ENCODE results near the gene REXO1. TPM values are rescaled to one million over a fixed set of nuclear protein-coding genes. Genes with fewer than 3 reads are reported as not detected.
"Not testable (repeated sequence)": the region's sequence is repeated elsewhere in the genome, so short reads cannot be mapped to it uniquely, and the experiment has no call there.

REXO1 gene
- total RNA-seq, 1 experiment from 2014 or later: 4.2 TPM

- in situ Hi-C loops (cut with HindIII; ENCODE audit: low pct_unique_long_range_greater_than_20kb, low sequenced_read_pairs): no loop called here
- DNase-seq (ENCODE audit: low read depth, low spot score): no peak
Measured at GRCh38 chr19:1813192-1814182, 34.8 kb downstream of the REXO1 start.

GRCh38 chr19:1812426-1813191 lies 35.7 kb downstream of the REXO1 start:
- DNase-seq (ENCODE audit: low read depth, low spot score): peak; percentile 94
- in situ Hi-C loops (cut with HindIII; ENCODE audit: low pct_unique_long_range_greater_than_20kb, low sequenced_read_pairs): no loop called here

DNA sequence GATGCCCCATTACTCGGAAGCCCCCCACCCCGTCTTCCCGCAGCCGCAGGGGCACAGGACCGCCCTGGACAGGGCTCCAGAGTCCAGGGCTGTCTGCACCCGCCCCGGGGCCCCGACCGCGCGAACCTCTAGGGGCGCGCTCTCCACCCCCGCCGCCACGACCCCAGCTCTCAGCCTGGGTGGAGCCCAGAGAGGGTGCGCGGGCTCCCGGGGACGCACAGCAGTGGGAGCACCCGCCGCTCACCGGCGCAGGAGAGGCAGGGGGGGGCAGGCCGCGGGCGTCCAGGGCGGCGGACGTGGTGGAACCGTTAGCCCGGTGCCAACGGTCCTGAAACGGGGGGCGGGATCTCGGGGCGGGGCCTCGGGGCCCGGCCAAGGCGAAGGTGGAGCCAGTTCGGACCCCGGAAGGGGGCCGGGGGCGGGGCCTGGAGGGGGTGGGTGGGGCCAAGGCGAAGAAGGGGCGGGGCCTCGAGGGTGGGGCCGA lies 36.3 kb downstream of the REXO1 start, which contains the start of gene ATP8B3:
Gene ATP8B3 (minus strand): TSS at position 335 of the 484 bp plus-strand sequence. CDS start 540 bp downstream, outside the sequence.
- in situ Hi-C loops (cut with HindIII; ENCODE audit: low pct_unique_long_range_greater_than_20kb, low sequenced_read_pairs): no loop called here
- no peak for DNase-seq (ENCODE audit: low read depth, low spot score)

GRCh38 chr19:1811472-1811894 lies 36.8 kb downstream of the REXO1 start:
- no peak for DNase-seq (ENCODE audit: low read depth, low spot score)
- in situ Hi-C loops (cut with HindIII; ENCODE audit: low pct_unique_long_range_greater_than_20kb, low sequenced_read_pairs): no loop called here

- in situ Hi-C loops (cut with HindIII; ENCODE audit: low pct_unique_long_range_greater_than_20kb, low sequenced_read_pairs): no loop called here
- DNase-seq (ENCODE audit: low read depth, low spot score): no peak
Measured at GRCh38 chr19:1810439-1811160, 37.7 kb downstream of the REXO1 start.

DNA sequence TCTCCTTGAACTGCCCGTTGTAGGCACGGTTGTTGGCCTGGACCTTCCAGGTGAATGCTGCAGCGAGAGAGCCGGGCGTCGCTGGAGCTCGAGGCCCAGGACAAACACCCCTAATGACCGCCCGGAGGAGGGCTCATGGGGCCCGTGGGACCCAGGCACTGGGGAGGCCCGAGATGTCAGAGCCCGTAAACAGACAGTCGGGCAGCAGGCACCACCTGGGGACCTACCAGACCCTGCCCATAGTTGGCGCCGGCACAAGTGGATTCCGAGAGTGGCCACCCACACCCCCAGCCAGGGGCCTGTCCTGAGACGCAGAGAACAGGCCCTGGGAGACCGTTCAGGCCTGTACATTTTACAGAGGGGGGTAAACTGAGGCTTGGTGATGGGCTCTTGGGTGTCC lies 38.6 kb downstream of the REXO1 start:
- no peak for DNase-seq (ENCODE audit: low read depth, low spot score)
- in situ Hi-C loops (cut with HindIII; ENCODE audit: low pct_unique_long_range_greater_than_20kb, low sequenced_read_pairs): no loop called here

DNA sequence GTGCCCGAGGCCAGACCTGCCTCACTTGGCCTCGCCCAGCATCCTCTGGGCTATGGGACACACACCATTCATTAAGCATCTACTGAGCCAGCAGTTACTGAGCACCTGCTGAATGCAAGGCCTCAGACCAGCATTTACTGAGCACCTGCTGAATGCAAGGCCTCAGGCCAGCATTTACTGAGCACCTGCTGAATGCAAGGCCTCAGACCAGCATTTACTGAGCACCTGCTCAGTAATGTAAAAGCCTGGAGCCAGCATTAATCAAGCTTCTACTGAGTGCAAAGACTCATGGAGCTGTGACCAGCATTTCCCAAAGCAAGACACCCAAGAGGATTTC lies 39.9 kb downstream of the REXO1 start:
- in situ Hi-C loops (cut with HindIII; ENCODE audit: low pct_unique_long_range_greater_than_20kb, low sequenced_read_pairs): no loop called here
- no peak for DNase-seq (ENCODE audit: low read depth, low spot score)

DNA sequence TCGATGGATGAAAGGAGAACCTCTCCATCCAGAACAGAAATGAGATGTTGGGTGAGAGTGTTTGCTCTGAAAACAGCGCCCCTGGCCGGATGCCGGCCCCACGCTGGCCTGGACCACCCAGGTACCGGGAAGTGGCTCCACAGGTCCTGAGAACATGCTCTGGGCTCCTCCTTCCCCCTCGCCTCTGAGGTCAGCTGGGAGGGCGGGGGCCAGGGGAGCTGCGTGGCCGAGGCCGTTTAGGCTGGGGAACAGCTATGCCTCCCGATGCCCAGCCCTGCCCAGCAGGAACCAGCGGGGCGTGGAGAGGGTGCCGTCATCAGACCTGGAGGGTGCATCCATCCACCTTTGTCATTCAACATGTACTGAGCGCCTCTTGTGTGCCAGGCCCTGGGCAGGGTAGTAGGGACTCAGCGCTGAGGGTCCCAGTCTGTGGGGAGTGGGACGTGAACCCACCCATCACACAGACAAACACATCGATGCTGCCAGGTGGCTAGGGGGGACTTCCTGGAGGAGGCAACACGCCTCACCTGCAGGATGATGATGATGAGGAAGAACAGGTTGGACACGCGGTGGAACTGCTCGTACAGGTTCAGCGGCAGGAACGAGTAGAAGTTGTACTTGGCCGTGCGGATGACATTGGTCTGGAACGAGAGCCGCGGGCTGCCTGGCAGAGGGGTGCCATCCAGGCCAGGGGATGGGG lies 40.4 kb downstream of the REXO1 start:
- DNase-seq (ENCODE audit: low read depth, low spot score): no peak
- in situ Hi-C loops (cut with HindIII; ENCODE audit: low pct_unique_long_range_greater_than_20kb, low sequenced_read_pairs): no loop called here

- no peak for DNase-seq (ENCODE audit: low read depth, low spot score)
- in situ Hi-C loops (cut with HindIII; ENCODE audit: low pct_unique_long_range_greater_than_20kb, low sequenced_read_pairs): no loop called here
Measured at GRCh38 chr19:1807030-1807694, 41.1 kb downstream of the REXO1 start.

DNA sequence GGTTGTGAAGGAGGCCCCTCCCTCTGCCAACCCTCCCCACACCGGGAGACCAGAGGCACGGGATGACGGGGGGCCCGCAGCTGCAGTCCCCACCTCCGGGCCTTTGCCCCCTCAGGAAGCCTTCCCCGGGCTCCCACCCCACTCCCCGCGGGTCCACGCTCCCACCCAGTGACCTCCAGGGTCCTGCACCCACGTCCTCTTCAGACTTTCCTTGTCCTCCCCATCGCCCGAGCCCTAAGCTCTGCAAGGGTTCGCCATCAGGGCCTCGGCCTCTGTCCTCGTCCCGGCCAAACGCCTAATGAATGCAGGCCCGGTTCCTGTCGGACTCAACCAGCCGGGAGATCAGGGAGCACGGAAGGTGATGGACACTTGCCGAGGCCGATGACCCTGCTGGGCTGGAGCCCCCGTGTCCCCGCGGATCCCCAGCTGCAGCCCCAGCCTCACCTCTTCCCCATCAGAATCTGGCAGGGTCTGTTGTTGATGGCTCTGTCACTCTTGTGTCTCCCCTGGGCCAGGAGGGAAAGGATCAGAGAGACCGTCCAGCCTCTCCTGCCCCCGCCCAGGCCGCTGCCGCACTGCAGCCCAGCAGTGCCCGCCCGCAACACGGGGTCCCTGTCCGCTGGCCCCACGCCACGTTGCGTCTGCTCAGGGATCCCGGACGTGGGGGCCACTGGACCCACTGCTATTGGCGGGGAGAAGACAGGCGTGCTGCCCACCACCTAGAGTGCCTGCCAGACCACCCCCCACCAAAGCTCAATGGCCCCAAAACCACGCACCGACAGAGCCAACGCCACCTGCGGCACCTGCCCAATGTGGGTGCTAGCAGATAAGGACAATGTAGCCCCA lies 41.9 kb downstream of the REXO1 start:
- no peak for DNase-seq (ENCODE audit: low read depth, low spot score)
- in situ Hi-C loops (cut with HindIII; ENCODE audit: low pct_unique_long_range_greater_than_20kb, low sequenced_read_pairs): no loop called here

DNA sequence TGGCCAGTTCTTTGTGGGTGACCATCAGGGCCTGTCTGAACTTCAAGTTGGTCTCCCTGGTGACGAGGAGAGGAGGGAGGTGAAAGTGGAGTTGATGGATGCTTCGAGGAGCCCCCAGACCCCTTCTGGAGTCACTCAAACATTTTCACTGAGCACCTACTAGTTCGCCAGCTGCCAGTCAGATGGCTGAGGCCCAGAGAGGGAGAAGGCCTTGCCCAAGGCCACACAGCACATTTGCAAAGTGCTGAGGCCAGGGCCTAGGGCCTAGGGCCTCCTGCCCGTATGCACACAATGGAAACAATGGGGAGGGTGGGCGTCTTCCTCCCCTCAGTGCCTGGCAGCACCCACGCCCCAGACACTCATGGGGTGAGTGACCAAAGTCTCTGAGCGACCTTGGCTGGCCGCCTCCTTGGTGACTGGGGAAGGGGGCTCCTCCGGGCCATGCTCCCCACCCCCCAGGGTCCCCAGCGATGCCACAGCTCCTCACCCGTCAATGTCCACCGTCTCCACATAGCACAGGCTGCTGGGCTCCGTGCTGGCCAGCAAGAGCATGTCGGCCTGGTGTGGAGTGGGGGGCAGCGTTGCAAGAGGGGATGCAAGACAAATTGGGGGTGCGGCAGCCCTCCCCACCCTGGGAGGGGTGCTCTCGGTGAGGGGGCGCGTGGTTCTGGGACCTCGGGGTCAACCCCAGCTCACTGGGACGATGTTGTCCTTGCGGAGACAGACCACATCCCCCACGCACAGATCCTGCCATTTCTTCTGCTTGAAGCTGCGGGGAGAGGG lies 42.7 kb downstream of the REXO1 start:
- in situ Hi-C loops (cut with HindIII; ENCODE audit: low pct_unique_long_range_greater_than_20kb, low sequenced_read_pairs): no loop called here

DNA sequence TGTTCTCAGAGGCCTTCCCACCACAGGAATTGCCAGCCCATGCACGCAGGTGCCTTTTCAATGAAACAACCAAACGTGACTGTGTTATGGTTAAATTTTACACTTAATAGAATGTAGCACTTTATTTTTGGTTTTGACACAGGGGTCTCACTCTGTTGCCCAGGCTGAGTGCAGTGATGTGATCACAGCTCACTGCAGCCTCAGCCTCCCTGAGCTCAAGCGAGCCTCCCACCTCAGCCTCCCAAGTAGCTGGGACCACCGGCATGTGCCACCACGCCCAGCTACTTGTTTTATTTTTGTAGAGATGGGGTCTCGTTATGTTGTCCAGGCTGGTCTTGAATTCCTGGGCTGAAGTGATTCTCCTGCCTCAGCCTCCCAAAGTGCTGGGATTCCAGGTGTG lies 43.4 kb downstream of the REXO1 start:
- in situ Hi-C loops (cut with HindIII; ENCODE audit: low pct_unique_long_range_greater_than_20kb, low sequenced_read_pairs): no loop called here
- DNase-seq (ENCODE audit: low read depth, low spot score): no peak

More for the DNA sequence above, 42.7 kb downstream of the REXO1 start:
- no peak for DNase-seq (ENCODE audit: low read depth, low spot score)

DNA sequence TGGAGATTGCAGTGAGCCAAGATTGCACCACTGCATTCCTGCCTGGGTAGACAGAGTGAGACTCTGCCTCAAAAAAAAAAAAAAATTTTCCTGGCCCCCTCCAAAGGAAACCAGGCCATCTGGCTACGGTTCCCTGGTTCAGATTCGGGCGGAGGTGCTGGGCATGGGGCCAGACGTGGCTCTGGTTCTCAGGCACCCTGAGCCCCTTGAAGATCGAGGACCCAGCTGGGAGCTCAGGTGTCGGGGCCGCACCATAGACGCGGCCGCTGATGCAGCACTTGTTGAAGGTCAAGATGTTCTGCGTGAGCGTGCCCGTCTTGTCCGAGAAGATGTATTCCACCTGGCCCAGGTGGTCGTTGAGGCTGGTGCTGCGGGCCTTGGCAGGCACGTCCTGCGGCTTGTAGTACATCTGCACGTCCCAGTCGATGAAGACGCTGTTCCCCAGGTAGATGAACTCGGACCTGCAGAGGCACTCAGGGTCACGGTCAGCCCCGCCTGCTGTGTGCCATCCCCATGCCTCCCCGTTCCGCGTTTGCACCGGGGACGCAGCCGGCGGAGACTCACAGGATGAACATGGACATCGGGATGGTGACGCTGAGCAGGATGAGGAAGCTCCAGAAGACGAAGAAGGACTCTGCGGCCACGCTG lies 48.5 kb downstream of the REXO1 start:
- no peak for DNase-seq (ENCODE audit: low read depth, low spot score)
- in situ Hi-C loops (cut with HindIII; ENCODE audit: low pct_unique_long_range_greater_than_20kb, low sequenced_read_pairs): no loop called here

GRCh38 chr19:1797313-1797712 lies 51.0 kb downstream of the REXO1 start:
- DNase-seq (ENCODE audit: low read depth, low spot score); in situ Hi-C loops (cut with HindIII; ENCODE audit: low pct_unique_long_range_greater_than_20kb, low sequenced_read_pairs): not testable (repeated sequence)
